Duodenal mucosa (tissue), 2 donors: ENCODE measurements around the gene PSG7.
"Not testable (repeated sequence)": the region's sequence is repeated elsewhere in the genome, so short reads cannot be mapped to it uniquely, and the experiment has no call there.

ENCODE experiments used
- H3K27ac ChIP-seq: one replicate; pipeline ENCODE4 v1.7.0; 2013; ENCODE audit warnings: low read depth, low read length
- H3K27me3 ChIP-seq, 2 donors: one replicate each; pipeline ENCODE4 v1.7.0; 2013; ENCODE audit warnings: low read length in 2 of 2, control low read depth in 1 of 2; ENCODE audit not compliant: insufficient read depth in 2 of 2, control insufficient read depth in 1 of 2
- H3K36me3 ChIP-seq, 2 donors: one replicate each; pipeline ENCODE4 v1.7.0; 2013; ENCODE audit warnings: low read length in 2 of 2, control low read depth in 1 of 2; ENCODE audit not compliant: insufficient read depth in 2 of 2, control insufficient read depth in 1 of 2
- H3K4me1 ChIP-seq, 2 donors: one replicate each; pipeline ENCODE4 v1.7.0; 2013; ENCODE audit warnings: low read length in 2 of 2, control low read depth in 1 of 2; ENCODE audit not compliant: insufficient read depth in 2 of 2, control insufficient read depth in 1 of 2
- H3K4me3 ChIP-seq, 2 donors: one replicate each; pipeline ENCODE4 v1.7.0; 2013; ENCODE audit warnings: low read length in 2 of 2, low read depth in 1 of 2
- H3K9ac ChIP-seq, 2 donors: one replicate each; pipeline ENCODE4 v1.7.0; 2013; ENCODE audit warnings: low read length in 2 of 2, low read depth in 1 of 2
- H3K9me3 ChIP-seq, 2 donors: one replicate each; pipeline ENCODE4 v1.7.0; 2013; ENCODE audit warnings: low read length in 2 of 2, control low read depth in 1 of 2; ENCODE audit not compliant: control insufficient read depth in 1 of 2

The PSG7 gene

DNA sequence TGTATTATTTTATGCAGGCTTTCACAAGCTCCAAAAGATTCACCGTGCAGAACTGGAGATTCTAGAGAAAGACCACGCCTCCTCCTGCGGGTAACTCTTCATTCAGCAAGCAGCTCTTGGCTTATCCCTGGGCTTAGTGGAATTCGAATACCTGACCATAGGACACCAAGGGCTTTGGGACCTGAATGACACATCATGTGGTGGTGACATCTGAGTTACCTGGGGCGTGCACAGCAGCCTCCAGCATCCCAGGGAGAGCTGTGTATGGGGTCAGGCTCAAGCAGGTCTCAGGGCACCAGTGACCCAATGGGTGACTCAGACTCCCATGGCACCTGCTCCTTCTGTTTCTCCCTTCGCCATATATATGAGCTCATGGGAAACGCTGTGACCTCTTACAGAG lies 46.6 kb downstream of the PSG7 start:
- not testable (repeated sequence) for H3K27me3 ChIP-seq, H3K9ac ChIP-seq, H3K4me1 ChIP-seq, H3K27ac ChIP-seq, H3K36me3 ChIP-seq, H3K4me3 ChIP-seq, H3K9me3 ChIP-seq

DNA sequence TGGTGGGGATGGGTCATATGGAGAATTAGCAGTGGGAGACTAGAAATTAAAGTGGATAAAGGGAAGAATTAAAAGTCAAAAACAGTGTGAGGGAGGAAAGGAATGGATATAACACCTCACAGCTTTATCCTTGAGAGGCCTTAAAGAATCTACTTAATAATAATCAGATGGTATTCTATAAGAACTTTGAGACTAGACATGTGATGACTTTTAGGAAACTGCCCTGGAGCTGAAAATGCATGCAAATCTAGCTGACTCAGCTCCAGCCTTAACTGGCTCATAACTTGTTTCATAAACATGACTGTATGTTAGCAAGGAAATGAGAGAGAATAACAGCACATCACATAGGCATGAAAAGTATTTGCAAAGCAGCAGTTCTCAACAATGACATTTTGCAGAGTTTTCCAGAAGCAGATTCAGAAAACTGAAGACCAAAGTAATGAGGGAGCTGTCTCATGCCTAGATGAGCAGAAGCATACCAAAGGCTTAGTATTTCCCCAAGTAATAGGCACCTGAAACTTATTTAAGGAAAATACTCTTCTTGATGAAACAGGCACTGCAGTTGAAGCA lies 49.0 kb downstream of the PSG7 start:
- H3K9me3 ChIP-seq, H3K4me1 ChIP-seq, H3K4me3 ChIP-seq, H3K27ac ChIP-seq, H3K9ac ChIP-seq, H3K36me3 ChIP-seq, H3K27me3 ChIP-seq: not testable (repeated sequence)

DNA sequence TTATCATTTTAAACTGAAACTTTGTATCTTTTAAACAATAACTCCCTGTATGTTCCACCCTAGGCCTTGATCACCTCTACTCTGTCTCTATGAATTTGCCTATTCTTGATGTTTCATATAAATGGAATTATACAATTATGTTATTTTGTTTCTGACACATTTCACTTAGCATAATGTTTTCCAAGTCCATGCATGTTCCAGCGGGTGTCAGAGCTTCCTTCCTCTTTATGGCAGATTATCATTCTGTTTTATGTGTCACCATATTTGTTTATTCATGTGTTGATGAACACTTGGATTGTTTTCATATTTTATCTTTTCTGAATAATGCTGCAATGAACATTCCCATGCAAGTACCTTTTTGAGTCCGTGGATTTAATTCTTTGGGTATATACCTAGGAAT lies 54.3 kb downstream of the PSG7 start:
- not testable (repeated sequence) for H3K9ac ChIP-seq, H3K4me1 ChIP-seq, H3K27me3 ChIP-seq, H3K4me3 ChIP-seq, H3K9me3 ChIP-seq, H3K27ac ChIP-seq, H3K36me3 ChIP-seq

DNA sequence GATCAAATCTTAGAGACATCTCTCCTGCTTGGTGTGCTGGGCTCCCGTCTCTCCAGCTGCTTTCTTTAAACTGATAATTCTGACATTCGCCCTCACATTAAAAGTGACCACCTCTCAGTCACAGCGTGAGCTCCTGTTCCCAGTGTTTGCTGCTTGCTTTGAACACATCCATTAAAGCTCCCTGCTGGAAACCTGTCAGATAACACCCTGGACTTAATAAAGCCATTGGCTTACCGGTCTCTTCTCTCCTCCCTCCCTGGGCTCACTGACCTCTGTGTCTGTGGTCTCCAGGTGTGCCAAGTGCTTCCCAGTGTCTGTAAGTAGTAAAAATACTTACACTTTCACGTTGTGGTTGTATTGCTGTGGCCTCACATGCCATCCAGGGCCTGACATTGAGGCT lies 55.0 kb downstream of the PSG7 start:
- H3K4me1 ChIP-seq, H3K4me3 ChIP-seq, H3K9me3 ChIP-seq: not testable (repeated sequence)

DNA sequence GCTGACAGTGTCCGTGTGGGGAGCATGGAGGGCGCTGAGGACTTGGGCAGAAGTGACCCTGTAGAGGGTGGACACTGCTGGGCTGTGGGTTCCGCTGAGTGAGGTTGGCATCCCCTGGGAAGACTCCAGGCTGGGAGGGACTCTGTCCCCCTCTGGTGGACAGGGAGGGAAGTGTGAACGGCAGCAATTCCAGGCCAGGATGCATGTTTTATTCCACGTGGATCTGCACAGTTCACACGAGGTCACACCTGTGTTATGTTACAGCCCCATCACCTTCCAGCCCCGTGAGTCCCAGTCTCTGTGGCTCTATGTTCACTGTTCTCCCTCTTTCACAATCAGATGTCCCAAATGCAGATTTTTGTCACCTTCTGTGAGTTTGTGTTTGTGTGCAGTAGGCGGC lies 55.7 kb downstream of the PSG7 start:
- H3K27ac ChIP-seq, H3K9ac ChIP-seq, H3K36me3 ChIP-seq, H3K4me1 ChIP-seq, H3K4me3 ChIP-seq, H3K27me3 ChIP-seq, H3K9me3 ChIP-seq: not testable (repeated sequence)

More for the DNA sequence above, 55.0 kb downstream of the PSG7 start:
- H3K36me3 ChIP-seq, H3K27ac ChIP-seq, H3K9ac ChIP-seq, H3K27me3 ChIP-seq: not testable (repeated sequence)

DNA sequence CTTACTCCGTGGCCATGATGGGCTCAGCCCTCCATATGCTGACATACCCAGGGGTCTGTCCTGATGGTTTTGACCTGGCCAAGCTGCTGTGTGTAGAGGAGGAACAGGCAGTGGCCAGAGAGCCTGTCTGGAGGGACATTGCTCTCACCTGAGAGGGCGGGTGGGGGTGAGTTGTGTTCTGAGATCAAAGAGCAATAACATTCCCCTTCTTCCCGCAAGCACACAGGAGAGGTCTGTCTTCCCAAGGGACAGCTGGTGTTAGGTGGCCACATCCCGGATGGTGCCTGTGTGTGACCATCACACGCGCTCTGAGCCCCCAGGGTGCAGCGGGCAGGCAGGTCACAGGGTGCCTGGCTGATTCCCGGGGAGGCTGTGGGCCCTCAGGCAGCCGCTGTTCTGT lies 56.4 kb downstream of the PSG7 start:
- not testable (repeated sequence) for H3K4me3 ChIP-seq, H3K9ac ChIP-seq, H3K27me3 ChIP-seq, H3K9me3 ChIP-seq, H3K27ac ChIP-seq, H3K4me1 ChIP-seq, H3K36me3 ChIP-seq

DNA sequence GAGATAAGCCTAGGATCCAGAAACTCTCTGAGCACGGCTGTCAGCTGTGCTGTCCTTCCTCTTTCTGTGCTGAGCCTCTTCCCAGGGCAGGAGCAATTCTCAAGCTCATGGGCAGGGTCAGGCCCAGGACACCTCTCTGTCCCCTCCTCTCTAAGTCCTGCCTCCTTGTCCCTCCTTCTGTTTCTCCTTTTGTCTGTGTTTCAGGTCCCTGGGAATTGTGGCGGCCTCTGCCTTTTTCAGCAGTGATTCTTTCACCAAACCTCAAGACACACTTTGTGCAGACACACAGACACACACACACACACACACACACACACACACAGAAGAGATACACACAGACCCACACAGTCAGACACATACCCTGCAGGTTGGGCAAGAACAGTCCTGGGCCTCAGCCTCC lies 57.4 kb downstream of the PSG7 start, which contains the start of gene PSG1:
PSG1 (minus strand) TSS at position 101 of the 400 bp plus-strand sequence. CDS start 132 bp downstream, outside the sequence.
- Histone ChIP-seq H3K27me3 (no peaks in the 10 kb centered on the region), H3K4me3 (no peak within 1 kb of the TSS), H3K36me3 (no peaks in the 10 kb centered on the region), H3K4me1 (no peaks in the 10 kb centered on the region), H3K27ac (no peak within 1 kb of the TSS), H3K9me3 (no peaks in the 10 kb centered on the region), H3K9ac (no peak within 1 kb of the TSS)

DNA sequence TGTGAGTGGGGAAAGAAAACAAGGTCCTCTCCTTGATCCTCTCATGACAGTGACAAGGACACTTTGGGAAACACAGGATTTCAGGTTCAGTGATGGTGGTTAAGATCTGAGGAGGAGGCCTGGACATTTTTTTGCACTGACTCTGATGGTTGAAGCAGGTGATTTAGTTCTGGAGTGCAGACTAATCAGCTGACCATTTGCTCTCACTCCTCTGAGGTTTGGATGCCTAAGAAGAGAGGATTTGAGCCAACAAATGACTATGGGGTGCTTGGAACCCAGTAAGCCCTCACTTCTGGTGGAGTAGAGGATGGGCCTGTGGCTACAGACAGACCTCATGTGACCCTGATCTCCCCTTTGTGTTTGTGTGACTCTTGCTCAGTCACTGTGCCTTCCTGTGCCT lies 60.4 kb downstream of the PSG7 start:
- H3K27ac ChIP-seq, H3K27me3 ChIP-seq, H3K9ac ChIP-seq, H3K4me3 ChIP-seq, H3K4me1 ChIP-seq, H3K36me3 ChIP-seq, H3K9me3 ChIP-seq: not testable (repeated sequence)

DNA sequence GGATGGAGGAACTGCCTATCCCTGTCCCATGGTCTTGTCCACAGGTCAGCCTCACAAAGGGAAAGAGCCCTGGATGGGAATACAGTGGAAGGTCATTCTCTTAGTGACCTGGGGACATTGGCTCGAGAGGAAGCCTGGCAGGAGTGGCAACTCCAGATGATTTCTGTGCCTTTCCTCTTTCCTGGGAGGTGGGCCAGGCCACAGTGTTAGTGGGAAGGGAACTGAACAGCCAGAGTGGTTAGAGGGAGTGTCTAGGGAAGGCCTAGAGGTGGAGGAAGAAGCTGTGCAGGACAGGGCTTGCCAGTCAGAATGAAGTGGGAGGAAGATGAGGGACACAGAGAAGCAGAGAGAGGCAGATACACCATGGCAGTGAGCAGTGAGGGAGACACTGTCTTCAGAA lies 61.1 kb downstream of the PSG7 start:
- H3K27ac ChIP-seq, H3K4me1 ChIP-seq, H3K4me3 ChIP-seq, H3K36me3 ChIP-seq, H3K9me3 ChIP-seq, H3K9ac ChIP-seq, H3K27me3 ChIP-seq: not testable (repeated sequence)

DNA sequence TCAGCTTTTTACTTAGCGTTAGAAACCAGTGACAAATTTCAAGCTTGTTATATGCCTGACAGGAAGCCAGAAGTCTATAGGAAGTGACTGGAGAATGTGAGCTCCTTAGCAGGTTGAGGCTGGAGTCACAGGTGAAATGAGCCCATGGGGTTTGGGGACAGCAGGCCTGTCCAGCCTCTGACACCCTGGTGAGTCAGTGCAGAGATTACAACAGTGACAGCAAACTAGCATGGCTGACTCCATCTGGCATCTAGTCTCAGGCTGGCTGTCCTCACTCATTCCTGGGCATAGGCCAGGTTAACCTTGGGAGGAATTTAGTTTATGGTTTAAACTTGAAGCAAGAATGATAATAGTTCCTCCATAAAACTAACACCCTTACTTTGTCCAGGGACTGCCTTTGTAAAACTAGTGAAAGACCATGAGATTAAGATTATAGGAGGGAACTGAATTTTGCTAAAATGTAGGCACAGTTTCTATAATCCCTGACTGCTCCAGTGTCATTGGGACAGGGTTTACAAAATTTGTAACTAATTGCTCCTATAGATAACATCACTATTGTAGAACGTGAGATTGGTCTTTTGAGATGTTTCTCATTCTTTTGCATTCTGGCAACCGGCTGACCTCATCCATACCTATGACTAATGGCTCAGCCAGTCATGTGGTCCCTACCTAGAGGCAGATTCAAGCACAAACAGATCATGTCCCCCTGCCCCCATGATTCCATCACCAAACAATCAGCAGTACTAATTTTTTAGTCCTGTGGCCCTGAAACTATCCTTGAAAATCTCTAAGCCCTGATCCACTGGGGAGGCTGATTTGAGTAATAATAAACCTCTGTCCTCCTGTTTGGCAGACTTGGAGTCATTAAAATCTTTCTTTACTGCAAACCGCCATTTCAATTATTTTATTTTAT lies 61.9 kb downstream of the PSG7 start:
- H3K27ac ChIP-seq, H3K4me3 ChIP-seq, H3K27me3 ChIP-seq, H3K9me3 ChIP-seq, H3K9ac ChIP-seq, H3K36me3 ChIP-seq, H3K4me1 ChIP-seq: not testable (repeated sequence)
